Erythroblast (primary cell): Measurements from ENCODE around the gene GRM5.
"Not testable (repeated sequence)": the region's sequence is repeated elsewhere in the genome, so short reads cannot be mapped to it uniquely, and the experiment has no call there.

Source experiments
- GATA1 ChIP-seq: IDR thresholded peaks from 2 replicates; pipeline ENCODE4 v1.6.1; 2011; ENCODE audit warnings: low read depth, mild to moderate bottlenecking, control low read depth, low read length, moderate library complexity
- POLR2A ChIP-seq: IDR thresholded peaks from 2 replicates; pipeline ENCODE4 v1.6.1; 2011; ENCODE audit warnings: mild to moderate bottlenecking, low read length

- TF ChIP-seq POLR2A, GATA1: not testable (repeated sequence)
These were observed 220.8 kb downstream of the GRM5 start for GRCh38 chr11:88844941-88845340.
